ENCODE measurements around the gene PPP1R15A.
"Not testable (repeated sequence)": the region's sequence is repeated elsewhere in the genome, so short reads cannot be mapped to it uniquely, and the experiment has no call there.

PPP1R15A gene

GRCh38 chr19:48913114-48913889 is 41.1 kb downstream of the PPP1R15A start:
- no peak overlapping the region for H3K4me2 ChIP-seq (ENCODE audit: low read length)
- H3K36me3 ChIP-seq (ENCODE audit: control insufficient read depth, insufficient read depth, low read length): no peaks in the 10 kb centered on the region
- no peak overlapping the region for H3K9ac ChIP-seq
- no peak overlapping the region for H3K4me3 ChIP-seq (ENCODE audit: low read depth, low read length)
- H3K27me3 ChIP-seq (ENCODE audit: control insufficient read depth, insufficient read depth, low read length): no peaks in the 10 kb centered on the region
- H3K27ac ChIP-seq: no peak overlapping the region
- no peak for TF ChIP-seq CTCF (IDR thresholded peaks at IDR 0.05)
- no peaks in the 10 kb centered on the region for H3K9me3 ChIP-seq (ENCODE audit: control insufficient read depth, low read length)
- H3K4me1 ChIP-seq: peaks cover under 1% of the 10 kb centered on the region
- peaks cover 3% of the 10 kb centered on the region for H3K79me2 ChIP-seq
- no peak overlapping the region for H2AFZ ChIP-seq

- H3K9ac ChIP-seq: no peak overlapping the region
- no peak overlapping the region for H3K4me3 ChIP-seq (ENCODE audit: low read depth, low read length)
- no peak overlapping the region for H2AFZ ChIP-seq
- no peaks in the 10 kb centered on the region for H3K4me1 ChIP-seq
- peaks cover 3% of the 10 kb centered on the region for H3K79me2 ChIP-seq
- no peaks in the 10 kb centered on the region for H3K9me3 ChIP-seq (ENCODE audit: control insufficient read depth, low read length)
- no peak for TF ChIP-seq CTCF (IDR thresholded peaks at IDR 0.05)
- H3K4me2 ChIP-seq (ENCODE audit: low read length): no peak overlapping the region
- no peaks in the 10 kb centered on the region for H3K36me3 ChIP-seq (ENCODE audit: control insufficient read depth, insufficient read depth, low read length)
- no peak overlapping the region for H3K27ac ChIP-seq
- H3K27me3 ChIP-seq (ENCODE audit: control insufficient read depth, insufficient read depth, low read length): no peaks in the 10 kb centered on the region
Observed at GRCh38 chr19:48914181-48914580, 42.0 kb downstream of the PPP1R15A start.

GRCh38 chr19:48915757-48916156 is 43.5 kb downstream of the PPP1R15A start:
- Histone ChIP-seq H3K9ac (no peak overlapping the region), H3K4me3 (ENCODE audit: low read depth, low read length) (no peak overlapping the region), H3K4me2 (ENCODE audit: low read length) (no peak overlapping the region), H3K27ac (no peak overlapping the region), H3K36me3 (ENCODE audit: control insufficient read depth, insufficient read depth, low read length) (no peaks in the 10 kb centered on the region), H2AFZ (no peak overlapping the region), H3K4me1 (no peaks in the 10 kb centered on the region), H3K27me3 (ENCODE audit: control insufficient read depth, insufficient read depth, low read length) (no peaks in the 10 kb centered on the region), H3K79me2 (peaks cover 2% of the 10 kb centered on the region), H3K9me3 (ENCODE audit: control insufficient read depth, low read length) (no peaks in the 10 kb centered on the region)
- TF ChIP-seq CTCF (IDR thresholded peaks at IDR 0.05): no peak

GRCh38 chr19:48918071-48918470 is 45.9 kb downstream of the PPP1R15A start:
- Histone ChIP-seq H3K4me3 (ENCODE audit: low read depth, low read length) (no peak overlapping the region), H3K36me3 (ENCODE audit: control insufficient read depth, insufficient read depth, low read length) (no peaks in the 10 kb centered on the region), H3K9ac (no peak overlapping the region), H2AFZ (no peak overlapping the region), H3K27ac (no peak overlapping the region), H3K27me3 (ENCODE audit: control insufficient read depth, insufficient read depth, low read length) (no peaks in the 10 kb centered on the region), H3K9me3 (ENCODE audit: control insufficient read depth, low read length) (no peaks in the 10 kb centered on the region), H3K79me2 (no peaks in the 10 kb centered on the region), H3K4me2 (ENCODE audit: low read length) (no peak overlapping the region), H3K4me1 (no peaks in the 10 kb centered on the region)
- TF ChIP-seq CTCF (IDR thresholded peaks at IDR 0.05): no peak

GRCh38 chr19:48918801-48919247 is 46.6 kb downstream of the PPP1R15A start:
- no peak overlapping the region for H2AFZ ChIP-seq
- H3K4me1 ChIP-seq: no peaks in the 10 kb centered on the region
- no peak overlapping the region for H3K4me2 ChIP-seq (ENCODE audit: low read length)
- no peaks in the 10 kb centered on the region for H3K27me3 ChIP-seq (ENCODE audit: control insufficient read depth, insufficient read depth, low read length)
- no peak overlapping the region for H3K27ac ChIP-seq
- no peak overlapping the region for H3K4me3 ChIP-seq (ENCODE audit: low read depth, low read length)
- no peak for TF ChIP-seq CTCF (IDR thresholded peaks at IDR 0.05)
- H3K79me2 ChIP-seq: no peaks in the 10 kb centered on the region
- no peak overlapping the region for H3K9ac ChIP-seq
- no peaks in the 10 kb centered on the region for H3K9me3 ChIP-seq (ENCODE audit: control insufficient read depth, low read length)
- no peaks in the 10 kb centered on the region for H3K36me3 ChIP-seq (ENCODE audit: control insufficient read depth, insufficient read depth, low read length)

- H3K36me3 ChIP-seq (ENCODE audit: control insufficient read depth, insufficient read depth, low read length); H3K4me2 ChIP-seq (ENCODE audit: low read length); H3K4me3 ChIP-seq (ENCODE audit: low read depth, low read length); H3K27ac ChIP-seq; H3K79me2 ChIP-seq; H3K27me3 ChIP-seq (ENCODE audit: control insufficient read depth, insufficient read depth, low read length); H2AFZ ChIP-seq; H3K9ac ChIP-seq; H3K4me1 ChIP-seq; H3K9me3 ChIP-seq (ENCODE audit: control insufficient read depth, low read length): not testable (repeated sequence)
Observed at GRCh38 chr19:48919271-48919670, 47.0 kb downstream of the PPP1R15A start.
